Caco-2 (cell line): Measurements from ENCODE around the gene DNAJC8. TPM values are rescaled to one million over a fixed set of nuclear protein-coding genes. Genes with fewer than 3 reads are reported as not detected.

ENCODE experiments used
- BruUV-seq: library from RNA; stranded (reverse); fragments of 400-500 nt; replicated peaks from 2 replicates; lab custom pipeline; 2021; lab: Mats Ljungman, UMichigan
- CTCF ChIA-PET: fragments of 300-600 bp; sonication (Branson Sonifier 250); formaldehyde crosslinking; loops from one replicate; lab custom pipeline; 2022; ENCODE audit warnings: antibody characterized with exemption; lab: Charles Lee
- POLR2A ChIA-PET: fragments of 300-600 bp; sonication (Branson Sonifier 250); formaldehyde crosslinking; loops from one replicate; lab custom pipeline; 2022; ENCODE audit warnings: antibody characterized with exemption; lab: Charles Lee
- DNase-seq, 2 experiments: peaks; one replicate each; pipeline versions ENCODE4 v3.0.0 to v3.0.0-alpha.2; 2020 to 2022
- H3K27me3 ChIP-seq: replicated peaks from 2 replicates; pipeline ENCODE4 v1.6.0; 2011; ENCODE audit warnings: low read length; ENCODE audit not compliant: control insufficient read depth, insufficient read depth
- H3K36me3 ChIP-seq: 2 replicates; pipeline ENCODE4 v1.5.1; 2011; ENCODE audit warnings: low read length; ENCODE audit not compliant: control insufficient read depth, insufficient read depth
- H3K4me1 ChIP-seq: fragments of 250-450 bp; sonication (Bioruptor Pico); 2 replicates; pipeline ENCODE4 v1.5.1; 2020; ENCODE audit warnings: mild to moderate bottlenecking
- H3K4me3 ChIP-seq: 2 replicates; pipeline ENCODE4 v1.5.1; 2011; ENCODE audit warnings: low read depth, mild to moderate bottlenecking, control low read depth, low read length
- H3K9me3 ChIP-seq: fragments of 250-450 bp; sonication (Bioruptor Pico); 2 replicates; pipeline ENCODE4 v1.5.1; 2020; ENCODE audit warnings: mild to moderate bottlenecking, moderate library complexity
- H3K27ac Mint-ChIP-seq: one replicate; pipeline ENCODE4 v1.8.0; 2022; ENCODE audit warnings: mixed read lengths; ENCODE audit not compliant: unreplicated experiment
- H3K27me3 Mint-ChIP-seq: one replicate; pipeline ENCODE4 v1.8.0; 2022; ENCODE audit warnings: mixed read lengths; ENCODE audit not compliant: insufficient read depth, unreplicated experiment
- H3K36me3 Mint-ChIP-seq: one replicate; pipeline ENCODE4 v1.8.0; 2022; ENCODE audit warnings: mild to moderate bottlenecking, mixed read lengths; ENCODE audit not compliant: insufficient read depth, unreplicated experiment
- H3K4me1 Mint-ChIP-seq: one replicate; pipeline ENCODE4 v1.8.0; 2022; ENCODE audit warnings: low read depth, mixed read lengths; ENCODE audit not compliant: unreplicated experiment
- H3K4me3 Mint-ChIP-seq: one replicate; pipeline ENCODE4 v1.8.0; 2022; ENCODE audit warnings: mild to moderate bottlenecking, moderate library complexity, mixed read lengths; ENCODE audit not compliant: unreplicated experiment
- H3K9me3 Mint-ChIP-seq: one replicate; pipeline ENCODE4 v1.8.0; 2022; ENCODE audit warnings: mixed read lengths; ENCODE audit not compliant: unreplicated experiment
- intact Hi-C: fragments of 100-400 bp; cut with micrococcal nuclease; formaldehyde crosslinking; loops from one replicate; pipeline ENCODE4 v1.10.0; 2022; ENCODE audit not compliant: unreplicated experiment
- total RNA-seq: library from RNA; stranded (reverse); gene quantifications from 2 replicates; pipeline ENCODE4 v1.2.3, GENCODE V29; 2022
- TF ChIP-seq, protein P1 (sequence below), 2 experiments: fragments of 200-600 bp in 1 of 2; IDR thresholded peaks; 1 replicate in 1 of 2; 2 replicates in 1 of 2; pipeline versions ENCODE4 v1.5.1 to v1.8.0; 2011 to 2022; ENCODE audit warnings: antibody characterized with exemption in 1 of 2, control low read depth in 1 of 2, inconsistent platforms in 1 of 2, low read depth in 1 of 2, low read length in 1 of 2, mild to moderate bottlenecking in 1 of 2, moderate library complexity in 1 of 2; ENCODE audit not compliant: insufficient read depth in 1 of 2, severe bottlenecking in 1 of 2, unreplicated experiment in 1 of 2

DNAJC8 gene
- total RNA-seq, 1 experiment from 2014 or later = 69.4 TPM

DNA sequence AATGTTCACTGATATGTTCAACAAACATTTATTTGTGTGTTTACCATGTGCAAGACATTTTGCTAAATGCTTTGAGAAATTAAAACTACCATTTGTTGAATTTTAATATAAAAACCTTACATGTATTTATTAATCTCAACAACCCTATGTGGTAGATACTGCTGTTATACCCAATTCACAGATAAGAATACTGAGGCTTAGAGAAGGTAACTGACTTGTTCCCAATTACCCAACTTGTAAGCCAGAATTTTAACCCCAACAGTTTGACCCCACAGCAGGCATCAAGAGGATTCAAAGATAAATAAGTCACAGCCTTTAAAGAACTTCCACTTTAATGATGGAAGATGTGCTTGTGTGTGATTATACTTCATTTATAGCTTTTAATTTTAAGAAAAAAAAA, 3.7 kb downstream of the DNAJC8 start:
- Mint-ChIP-seq H3K27ac (no peak overlapping the region), H3K9me3 (no peaks in the 10 kb centered on the region), H3K4me1 (no peaks in the 10 kb centered on the region), H3K27me3 (no peaks in the 10 kb centered on the region), H3K4me3 (no peak overlapping the region), H3K36me3 (peaks cover 42% of the 10 kb centered on the region)
- DNase-seq = no peak
- H3K4me1 ChIP-seq = no peaks in the 10 kb centered on the region
- H3K9me3 ChIP-seq = no peaks in the 10 kb centered on the region
- no peak overlapping the region for H3K4me3 ChIP-seq
- no TSS peak for BruUV-seq
- H3K36me3 ChIP-seq = no peaks in the 10 kb centered on the region; the same call in 1 of the 2 replicates
- intact Hi-C loops = no loop called here
- CTCF ChIA-PET = no interaction called here
- no peaks in the 10 kb centered on the region for H3K27me3 ChIP-seq
- TF ChIP-seq, protein P1, sequence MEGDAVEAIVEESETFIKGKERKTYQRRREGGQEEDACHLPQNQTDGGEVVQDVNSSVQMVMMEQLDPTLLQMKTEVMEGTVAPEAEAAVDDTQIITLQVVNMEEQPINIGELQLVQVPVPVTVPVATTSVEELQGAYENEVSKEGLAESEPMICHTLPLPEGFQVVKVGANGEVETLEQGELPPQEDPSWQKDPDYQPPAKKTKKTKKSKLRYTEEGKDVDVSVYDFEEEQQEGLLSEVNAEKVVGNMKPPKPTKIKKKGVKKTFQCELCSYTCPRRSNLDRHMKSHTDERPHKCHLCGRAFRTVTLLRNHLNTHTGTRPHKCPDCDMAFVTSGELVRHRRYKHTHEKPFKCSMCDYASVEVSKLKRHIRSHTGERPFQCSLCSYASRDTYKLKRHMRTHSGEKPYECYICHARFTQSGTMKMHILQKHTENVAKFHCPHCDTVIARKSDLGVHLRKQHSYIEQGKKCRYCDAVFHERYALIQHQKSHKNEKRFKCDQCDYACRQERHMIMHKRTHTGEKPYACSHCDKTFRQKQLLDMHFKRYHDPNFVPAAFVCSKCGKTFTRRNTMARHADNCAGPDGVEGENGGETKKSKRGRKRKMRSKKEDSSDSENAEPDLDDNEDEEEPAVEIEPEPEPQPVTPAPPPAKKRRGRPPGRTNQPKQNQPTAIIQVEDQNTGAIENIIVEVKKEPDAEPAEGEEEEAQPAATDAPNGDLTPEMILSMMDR (IDR thresholded peaks at IDR 0.05; ENCODE audit: insufficient read depth in 1 of 2, low read depth in 1 of 2, low read length in 1 of 2, severe bottlenecking in 1 of 2, unreplicated experiment in 1 of 2) = no peak
- POLR2A ChIA-PET = no interaction called here

DNA sequence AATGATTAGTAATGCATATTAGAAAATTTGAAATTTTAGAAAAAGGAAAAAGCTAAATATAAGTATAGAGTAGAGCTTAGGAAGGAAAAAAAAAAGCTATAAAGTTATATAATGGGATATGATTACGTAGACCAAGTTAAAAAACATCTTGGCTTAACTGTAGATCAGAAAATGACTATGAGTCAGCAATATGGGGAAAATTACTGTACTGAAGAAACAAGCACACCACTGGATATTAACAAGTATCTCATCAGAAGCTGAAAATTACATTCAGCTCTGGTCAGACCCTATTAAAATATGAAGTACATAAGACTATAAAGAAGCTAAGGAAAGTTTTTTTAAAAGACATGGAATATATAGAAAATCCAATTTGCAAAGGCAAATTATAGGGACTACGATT, 19.5 kb downstream of the DNAJC8 start:
- Histone ChIP-seq H3K9me3 (no peaks in the 10 kb centered on the region), H3K36me3 (no peaks in the 10 kb centered on the region), H3K4me3 (no peak overlapping the region), H3K27me3 (no peaks in the 10 kb centered on the region), H3K4me1 (no peaks in the 10 kb centered on the region)
- Mint-ChIP-seq H3K4me3 (no peak overlapping the region), H3K36me3 (peaks cover 29% of the 10 kb centered on the region), H3K27me3 (no peaks in the 10 kb centered on the region), H3K27ac (no peak overlapping the region), H3K9me3 (no peaks in the 10 kb centered on the region), H3K4me1 (no peaks in the 10 kb centered on the region)
- ChIA-PET POLR2A (no interaction called here), CTCF (no interaction called here)
- TF ChIP-seq, protein P1 (IDR thresholded peaks at IDR 0.05; ENCODE audit: insufficient read depth in 1 of 2, low read depth in 1 of 2, low read length in 1 of 2, severe bottlenecking in 1 of 2, unreplicated experiment in 1 of 2) = no peak
- no TSS peak for BruUV-seq
- no peak for DNase-seq
- intact Hi-C loops = no loop called here

DNA sequence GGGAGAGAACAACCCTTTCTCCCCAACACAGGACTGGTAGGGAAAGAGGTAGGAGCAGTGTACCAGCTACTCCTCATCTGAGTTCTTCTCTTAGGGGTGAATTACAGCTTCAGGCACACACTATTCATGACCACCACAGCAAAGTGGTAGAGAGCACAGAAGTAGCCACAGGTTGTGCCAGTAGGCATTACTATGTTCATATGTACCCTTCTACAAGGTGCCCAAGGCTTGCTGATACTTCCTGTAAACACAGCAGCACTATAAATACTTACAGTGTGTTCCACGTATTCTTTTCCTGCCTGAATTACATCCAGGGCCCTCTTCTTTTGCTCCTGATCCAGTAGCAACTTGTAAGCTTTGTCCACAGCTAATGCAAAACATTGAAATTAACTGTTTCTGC, 23.1 kb downstream of the DNAJC8 start:
- TF ChIP-seq, protein P1 (IDR thresholded peaks at IDR 0.05; ENCODE audit: insufficient read depth in 1 of 2, low read depth in 1 of 2, low read length in 1 of 2, severe bottlenecking in 1 of 2, unreplicated experiment in 1 of 2) = no peak
- Mint-ChIP-seq H3K27ac (no peak overlapping the region), H3K4me1 (no peaks in the 10 kb centered on the region), H3K4me3 (no peak overlapping the region), H3K9me3 (no peaks in the 10 kb centered on the region), H3K36me3 (peaks cover 26% of the 10 kb centered on the region), H3K27me3 (no peaks in the 10 kb centered on the region)
- Histone ChIP-seq H3K27me3 (no peaks in the 10 kb centered on the region), H3K9me3 (no peaks in the 10 kb centered on the region), H3K4me3 (no peak overlapping the region), H3K4me1 (no peaks in the 10 kb centered on the region), H3K36me3 (no peaks in the 10 kb centered on the region)
- CTCF ChIA-PET = interaction anchor here (0.6 to 2.3 kb wide), 5 partner anchors 13 to 121 kb away, joined by 3 to 22 read pairs (median 3); partner anchors contain the start of gene EYA3
- intact Hi-C loops = loop anchor here (1.0 kb wide), 1 partner anchor 118 kb away; no protein-coding TSS in a partner anchor
- DNase-seq = no peak
- POLR2A ChIA-PET = no interaction called here
- BruUV-seq = TSS peak; percentile 9
